Keratinocyte (primary cell): ENCODE results near the gene ZNF185.

ENCODE experiments used
- CTCF ChIP-seq, 3 experiments: IDR thresholded peaks in 1 of 3; conservative IDR thresholded peaks in 1 of 3; optimal IDR thresholded peaks in 1 of 3; 2 replicates in 2 of 3; 3 replicates in 1 of 3; pipeline versions ENCODE3 to v1.5.1; 2011; ENCODE audit warnings: low read length in 3 of 3, mild to moderate bottlenecking in 3 of 3, moderate library complexity in 2 of 3, control low read depth in 1 of 3, inconsistent platforms in 1 of 3; ENCODE audit not compliant: insufficient read depth in 2 of 3; ENCODE audit errors: extremely low read depth in 1 of 3
- EZH2 ChIP-seq: IDR thresholded peaks from one replicate; pipeline ENCODE4 v1.6.1; 2012; ENCODE audit warnings: inconsistent platforms, mild to moderate bottlenecking, low read length, moderate library complexity

GRCh38 chrX:152853986-152854385 lies 43.9 kb upstream of the ZNF185 start:
- TF ChIP-seq CTCF (optimal IDR thresholded peaks at IDR 0.05 in 1 of 3, IDR thresholded peaks at IDR 0.05 in 1 of 3, conservative IDR thresholded peaks at IDR 0.05 in 1 of 3; ENCODE audit: extremely low read depth in 1 of 3, insufficient read depth in 2 of 3, low read length in 3 of 3) (no peak), EZH2 (no peak)
